GM21528 (cell line): ENCODE measurements around the gene KRTAP26-1.

ENCODE experiments used
- ATAC-seq: cut with Tn5 transposase; IDR thresholded peaks from one replicate; pipeline ENCODE4 v1.9.1; 2021; ENCODE audit warnings: mild to moderate bottlenecking, moderate library complexity; ENCODE audit not compliant: unreplicated experiment, low FRiP score

KRTAP26-1 gene

DNA sequence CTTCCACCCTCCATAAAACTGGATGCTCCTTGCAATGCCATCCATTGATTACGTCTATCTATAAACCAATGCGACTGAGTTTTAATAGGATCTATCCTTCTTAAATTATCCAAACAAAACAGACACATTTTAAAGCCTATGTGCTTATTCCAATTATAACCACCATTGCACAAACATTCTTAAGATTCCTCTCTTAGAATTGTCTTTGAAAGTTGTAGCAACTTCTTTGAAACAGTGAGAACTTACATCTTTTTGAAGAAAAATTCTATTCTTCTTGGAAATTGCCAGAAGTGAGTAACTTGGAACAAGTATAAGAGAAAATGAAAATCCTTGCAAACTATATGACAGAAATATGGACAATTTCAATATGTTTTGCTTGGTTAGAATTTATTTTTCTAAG lies at the start of gene KRTAP26-1:
Gene KRTAP26-1 (minus strand): TSS at position 101 of the 400 bp plus-strand sequence. CDS start 280 bp downstream, outside the sequence.
- ATAC-seq = no peak

DNA sequence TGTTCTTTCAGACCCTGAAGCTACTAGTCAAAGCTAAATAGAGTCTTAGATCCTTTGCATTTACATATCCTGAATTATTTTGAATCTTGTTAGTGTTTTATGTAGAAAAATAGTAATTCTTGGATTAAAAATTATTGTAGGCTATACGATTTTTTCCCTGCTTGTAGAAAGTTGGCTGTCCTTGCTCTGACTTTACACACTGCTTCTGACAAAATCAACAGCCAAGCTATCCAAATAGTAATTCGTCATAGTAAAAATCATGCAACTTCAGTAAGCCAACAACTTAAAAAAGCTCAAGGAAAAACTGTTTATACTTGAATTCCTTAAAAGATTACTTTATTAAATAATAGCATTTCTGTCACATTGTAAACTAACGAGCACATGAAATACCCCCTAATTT lies 35.8 kb upstream of the KRTAP26-1 start:
- ATAC-seq = no peak

- ATAC-seq = no peak
Observed at GRCh38 chr21:30354308-30355005, 34.3 kb upstream of the KRTAP26-1 start.

GRCh38 chr21:30351534-30351933 lies 31.4 kb upstream of the KRTAP26-1 start:
- ATAC-seq = no peak

GRCh38 chr21:30349572-30349971 lies 29.5 kb upstream of the KRTAP26-1 start:
- ATAC-seq = no peak

GRCh38 chr21:30348506-30348905 lies 28.4 kb upstream of the KRTAP26-1 start, which contains the start of gene KRTAP23-1:
Gene KRTAP23-1, minus strand, starts transcription at chr21:30348606. Its CDS starts 0 bp downstream, at chr21:30348606.
- no peak for ATAC-seq

- no peak for ATAC-seq
Observed at GRCh38 chr21:30345014-30345413, 24.9 kb upstream of the KRTAP26-1 start.

- ATAC-seq = no peak
Observed at GRCh38 chr21:30340714-30341573, 20.8 kb upstream of the KRTAP26-1 start.

GRCh38 chr21:30338717-30339116 lies 18.6 kb upstream of the KRTAP26-1 start:
- no peak for ATAC-seq

- no peak for ATAC-seq
Observed at GRCh38 chr21:30337772-30338171, 17.7 kb upstream of the KRTAP26-1 start.

- ATAC-seq = no peak
Observed at GRCh38 chr21:30337276-30337744, 17.2 kb upstream of the KRTAP26-1 start, which contains the start of gene KRTAP27-1. Gene KRTAP27-1, minus strand, starts transcription at chr21:30337694. Its CDS starts 26 bp downstream, at chr21:30337668.

DNA sequence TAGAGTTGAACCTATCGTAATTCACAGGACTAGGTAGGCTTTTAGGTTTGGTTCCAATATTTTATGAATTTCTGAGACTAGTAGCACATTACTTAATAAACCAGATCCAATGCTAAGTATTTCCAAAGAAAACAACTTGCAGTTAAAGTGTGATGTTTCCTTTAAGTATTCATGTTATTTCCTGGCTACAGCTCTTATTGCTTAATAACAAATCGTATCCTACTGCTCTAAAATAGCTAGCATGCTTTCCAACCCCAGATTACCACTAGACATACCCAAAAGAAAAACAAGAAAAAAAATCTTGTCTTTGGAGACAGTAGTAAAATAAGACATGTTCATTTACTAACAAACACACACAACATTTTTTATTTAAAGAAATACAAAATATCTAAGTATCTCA lies 16.5 kb upstream of the KRTAP26-1 start:
- no peak for ATAC-seq

- no peak for ATAC-seq
Observed at GRCh38 chr21:30333736-30334135, 13.6 kb upstream of the KRTAP26-1 start.

- ATAC-seq = no peak
Observed at GRCh38 chr21:30332681-30333080, 12.6 kb upstream of the KRTAP26-1 start.

GRCh38 chr21:30329203-30329875 lies 9.2 kb upstream of the KRTAP26-1 start:
- ATAC-seq = no peak

GRCh38 chr21:30326390-30326789 lies 6.3 kb upstream of the KRTAP26-1 start:
- no peak for ATAC-seq

DNA sequence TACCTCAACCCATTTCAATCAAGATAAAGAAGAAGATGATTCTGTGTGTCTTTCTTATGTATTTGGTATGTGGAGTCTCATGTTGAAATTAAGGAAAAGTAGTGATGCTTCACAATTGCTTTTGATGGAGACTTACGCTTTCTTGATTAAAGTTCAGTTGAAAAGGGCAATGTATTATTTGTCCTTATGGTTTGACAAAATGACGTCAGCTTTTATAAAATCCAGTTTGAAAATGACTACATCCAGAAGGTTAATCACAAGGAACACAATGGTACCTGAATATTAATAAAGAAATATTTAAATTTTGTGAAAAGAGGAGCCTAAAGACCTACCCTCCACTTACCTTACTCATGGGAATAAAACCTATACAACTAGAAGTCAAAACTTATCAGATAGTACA lies 4.4 kb downstream of the KRTAP26-1 start:
- ATAC-seq = no peak

GRCh38 chr21:30306884-30307283 lies 13.2 kb downstream of the KRTAP26-1 start:
- ATAC-seq = no peak

DNA sequence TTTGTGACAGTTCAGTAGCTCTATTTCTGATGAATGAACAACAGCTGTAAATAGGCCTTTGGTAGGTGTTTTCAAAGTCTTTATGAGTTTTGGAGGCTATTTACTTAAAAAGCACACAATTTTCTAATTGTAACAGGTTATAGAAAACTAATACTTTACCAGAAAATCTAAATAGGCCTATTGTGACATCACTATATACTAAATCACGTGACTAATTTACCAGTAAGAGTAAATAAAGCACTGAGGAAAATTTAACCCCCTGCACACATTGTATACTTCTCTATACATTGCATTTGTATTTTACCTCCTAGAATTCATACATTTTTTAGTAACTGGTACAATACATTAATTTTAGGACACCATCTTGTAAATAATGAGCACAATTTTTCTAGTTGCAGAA lies 15.0 kb downstream of the KRTAP26-1 start:
- ATAC-seq = no peak

GRCh38 chr21:30289215-30289614 lies 30.9 kb downstream of the KRTAP26-1 start, which contains the start of gene KRTAP25-1:
Gene KRTAP25-1, minus strand, starts transcription at chr21:30289514. Its CDS starts 24 bp downstream, at chr21:30289490.
- ATAC-seq = no peak

- no peak for ATAC-seq
Observed at GRCh38 chr21:30282850-30283249, 37.3 kb downstream of the KRTAP26-1 start, which contains the start of gene KRTAP24-1. Gene KRTAP24-1, minus strand, starts transcription at chr21:30282950. Its CDS starts 18 bp downstream, at chr21:30282932.
